ENCODE data around the gene SDHAF2. TPM values are rescaled to one million over a fixed set of nuclear protein-coding genes. Genes with fewer than 3 reads are reported as not detected.

The SDHAF2 gene
- 33.8 and 42.6 TPM in 2 replicates for total RNA-seq

DNA sequence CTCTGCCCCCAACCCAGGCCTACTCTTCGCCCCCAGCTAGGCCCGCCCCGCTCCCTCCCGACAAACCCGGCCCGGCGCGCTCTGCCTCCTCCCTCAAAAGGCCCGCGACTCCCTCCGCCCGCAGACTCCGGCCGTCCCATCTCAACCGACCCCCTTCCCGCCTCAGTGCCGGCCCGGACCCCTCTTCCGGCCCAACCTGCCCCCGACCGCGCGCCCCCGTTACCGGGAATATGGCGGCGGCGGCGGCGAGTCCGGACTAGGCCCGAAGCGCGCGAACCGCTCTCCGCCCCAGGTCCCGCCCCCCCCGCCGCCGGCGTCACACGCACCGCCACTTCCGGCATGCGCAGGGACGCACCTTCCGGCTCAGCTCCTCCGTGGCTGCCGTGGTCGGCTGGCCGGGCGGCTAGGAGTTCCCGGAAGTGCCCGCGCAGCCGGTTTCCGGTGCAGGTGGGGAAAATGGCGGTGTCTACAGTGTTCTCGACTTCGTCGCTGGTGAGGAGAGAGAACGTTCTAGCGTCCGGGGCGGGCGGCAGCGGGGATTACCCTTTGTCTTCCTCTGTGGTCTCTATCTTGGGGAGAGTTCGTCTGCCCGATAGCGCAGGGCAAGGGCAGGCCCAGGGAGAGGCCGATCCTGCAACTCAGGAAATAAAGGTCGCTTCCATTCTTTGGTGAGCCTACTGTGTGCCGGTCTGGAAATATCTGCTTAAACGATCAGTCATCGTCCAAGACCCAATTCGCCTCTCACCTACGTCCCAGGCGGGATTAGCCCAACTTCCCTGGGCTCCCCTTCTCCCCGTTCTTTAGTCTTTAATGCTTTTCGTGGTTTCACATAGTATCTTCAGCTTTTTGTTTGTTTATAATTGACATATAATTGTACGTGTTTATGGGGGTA lies at the start of gene SDHAF2, which contains the start of gene CPSF7:
SDHAF2 (plus strand) TSS at position 434 of the 892 bp plus-strand sequence; CDS start at position 457, 23 bp downstream.
CPSF7 (minus strand) TSS at position 285 of the 892 bp plus-strand sequence. CDS start 740 bp downstream, outside the sequence.

Other genes with a start within 250 kb of the SDHAF2 start
- gene PGA3, start 226.6 kb upstream of the SDHAF2 start, total RNA-seq, result 1.6 and 3.9 TPM in 2 replicates
- 0.32 and 2.1 TPM in 2 replicates for gene PGA4, start 207.8 kb upstream of the SDHAF2 start, total RNA-seq
- gene PGA5, start 188.9 kb upstream of the SDHAF2 start, total RNA-seq, result 0.32 and 2.1 TPM in 2 replicates
- 3.6 and 14.9 TPM in 2 replicates for gene VWCE, start 134.8 kb upstream of the SDHAF2 start, total RNA-seq
- 338 and 459 TPM in 2 replicates for gene DDB1, start 97.0 kb upstream of the SDHAF2 start, total RNA-seq
- 20.1 and 20.5 TPM in 2 replicates for gene TKFC, start 96.9 kb upstream of the SDHAF2 start, total RNA-seq
- gene CYB561A3, start 68.2 kb upstream of the SDHAF2 start, total RNA-seq, result 47.0 and 86.6 TPM in 2 replicates
- gene TMEM138, start 67.8 kb upstream of the SDHAF2 start, total RNA-seq, result 11.2 and 16.7 TPM in 2 replicates
- gene TMEM216, start 37.5 kb upstream of the SDHAF2 start, total RNA-seq, result 6.6 and 11.4 TPM in 2 replicates
- 9.1 and 12.2 TPM in 2 replicates for gene CPSF7, start 149 bp upstream of the SDHAF2 start, total RNA-seq
- gene LRRC10B, start 78.6 kb downstream of the SDHAF2 start, total RNA-seq, result not detected in 2 replicates
- gene SYT7, start 151.0 kb downstream of the SDHAF2 start, total RNA-seq, result 5.5 and 22.7 TPM in 2 replicates

Data from bronchial smooth muscle cell (primary cell).